Ectodermal cell (in vitro differentiated cells): ENCODE measurements around the gene RBKS.

Experiments used
- H3K27ac ChIP-seq: 2 replicates; pipeline ENCODE4 v1.7.0; 2013; ENCODE audit warnings: mild to moderate bottlenecking, low read depth, low read length; ENCODE audit not compliant: insufficient read depth, poor library complexity, severe bottlenecking
- H3K27me3 ChIP-seq: 2 replicates; pipeline ENCODE4 v1.7.0; 2013; ENCODE audit warnings: mild to moderate bottlenecking, low read length; ENCODE audit not compliant: insufficient read depth, control insufficient read depth, poor library complexity, severe bottlenecking
- H3K36me3 ChIP-seq: one replicate; pipeline ENCODE4 v1.7.0; 2013; ENCODE audit warnings: low read length; ENCODE audit not compliant: control insufficient read depth, insufficient read depth
- H3K4me1 ChIP-seq: one replicate; pipeline ENCODE4 v1.7.0; 2013; ENCODE audit warnings: low read length; ENCODE audit not compliant: control insufficient read depth, insufficient read depth
- H3K4me3 ChIP-seq: 2 replicates; pipeline ENCODE4 v1.7.0; 2013; ENCODE audit warnings: low read depth, low read length, control low read depth; ENCODE audit not compliant: insufficient read depth
- H3K9me3 ChIP-seq: 2 replicates; pipeline ENCODE4 v1.7.0; 2013; ENCODE audit warnings: mild to moderate bottlenecking, low read length, moderate library complexity; ENCODE audit not compliant: control insufficient read depth
- WGBS, 2 experiments: methylation state at CpG; one replicate each; pipeline ENCODE4 v1.1.7; 2013; ENCODE audit warnings: missing lambda C conversion rate in 2 of 2; 5-methylcytosine and 5-hydroxymethylcytosine counted together

Gene RBKS

DNA sequence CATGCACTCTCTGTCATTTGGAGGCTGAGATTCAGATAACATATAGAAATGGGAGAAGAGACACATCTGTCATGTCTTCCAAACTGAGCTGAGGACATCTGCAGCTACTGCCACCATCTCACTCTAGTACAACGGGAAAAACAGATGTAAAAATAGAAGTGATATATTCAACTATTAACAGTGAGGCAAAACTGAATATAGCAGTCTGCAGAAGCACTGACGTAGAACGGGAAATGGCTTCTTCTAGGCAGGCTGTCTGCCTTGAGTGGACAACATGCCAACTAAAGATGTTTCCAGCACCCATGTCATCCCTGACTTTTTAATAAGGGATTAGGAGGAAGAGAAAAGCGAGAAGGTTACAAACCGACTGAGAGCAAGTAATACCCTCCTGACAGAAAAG is 67.1 kb downstream of the RBKS start:
- Histone ChIP-seq H3K9me3 (no peaks in the 10 kb centered on the region), H3K4me3 (no peak overlapping the region), H3K27ac (no peak overlapping the region), H3K27me3 (no peaks in the 10 kb centered on the region), H3K4me1 (no peaks in the 10 kb centered on the region), H3K36me3 (no peaks in the 10 kb centered on the region)
- 95 to 96% methylated on average over 5 of the region's 5 CpGs for WGBS, 2 experiments

DNA sequence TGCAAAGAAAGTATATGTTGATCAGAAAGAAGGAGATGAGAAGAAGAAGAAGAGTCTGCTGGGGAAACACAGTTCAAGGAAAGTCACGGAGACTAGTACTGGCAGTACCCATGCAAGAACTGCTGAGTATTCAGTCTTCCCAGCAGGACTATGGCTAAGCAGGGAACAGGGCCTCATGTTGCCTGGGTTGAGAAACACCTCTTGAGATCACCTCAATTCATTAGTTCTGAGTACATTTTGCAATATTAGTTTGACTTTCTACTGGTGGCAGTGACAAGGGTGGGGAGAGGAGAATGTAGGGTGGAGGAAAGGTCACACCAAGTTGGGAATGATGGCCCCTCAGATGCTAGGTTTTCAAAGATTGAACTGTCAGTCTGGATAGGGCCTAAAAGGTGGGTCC is 68.1 kb downstream of the RBKS start:
- 89 to 95% methylated on average over 1 of the region's 1 CpG for WGBS, 2 experiments
- H3K4me1 ChIP-seq: no peaks in the 10 kb centered on the region
- H3K27ac ChIP-seq: no peak overlapping the region
- H3K4me3 ChIP-seq: no peak overlapping the region
- no peaks in the 10 kb centered on the region for H3K36me3 ChIP-seq
- H3K27me3 ChIP-seq: no peaks in the 10 kb centered on the region
- no peaks in the 10 kb centered on the region for H3K9me3 ChIP-seq

DNA sequence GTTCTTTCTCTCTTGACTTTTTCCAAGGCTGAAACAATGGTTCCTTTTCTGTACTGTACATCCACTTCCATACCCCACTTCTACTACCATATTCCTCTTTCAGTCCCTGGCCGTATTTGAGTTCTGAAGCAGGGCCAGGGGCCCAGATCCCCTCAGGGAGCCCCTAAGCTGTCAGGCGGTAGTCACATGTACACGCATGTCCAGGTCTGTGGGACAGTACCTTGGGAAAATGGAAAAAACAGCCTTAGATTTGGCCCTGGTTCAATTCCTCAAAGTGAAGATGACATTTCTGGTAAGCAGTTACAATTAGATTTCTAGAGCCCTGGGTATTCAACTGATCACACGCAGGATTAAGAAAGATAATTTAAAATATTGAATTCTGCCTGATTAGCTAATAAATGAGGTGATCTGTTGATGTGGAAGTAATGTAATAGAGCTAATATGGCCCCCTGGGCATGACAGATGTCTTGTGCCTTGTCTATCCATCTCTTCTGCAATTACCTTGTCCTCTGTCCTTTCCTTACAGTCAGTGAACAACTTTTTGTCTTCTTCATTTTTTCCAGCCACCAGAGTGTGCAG is 74.2 kb downstream of the RBKS start:
- Histone ChIP-seq H3K27ac (no peak overlapping the region), H3K36me3 (no peaks in the 10 kb centered on the region), H3K27me3 (no peaks in the 10 kb centered on the region), H3K4me1 (no peaks in the 10 kb centered on the region), H3K9me3 (no peaks in the 10 kb centered on the region), H3K4me3 (no peak overlapping the region)
- WGBS, 2 experiments: 92 to 97% methylated on average over 4 of the region's 4 CpGs

DNA sequence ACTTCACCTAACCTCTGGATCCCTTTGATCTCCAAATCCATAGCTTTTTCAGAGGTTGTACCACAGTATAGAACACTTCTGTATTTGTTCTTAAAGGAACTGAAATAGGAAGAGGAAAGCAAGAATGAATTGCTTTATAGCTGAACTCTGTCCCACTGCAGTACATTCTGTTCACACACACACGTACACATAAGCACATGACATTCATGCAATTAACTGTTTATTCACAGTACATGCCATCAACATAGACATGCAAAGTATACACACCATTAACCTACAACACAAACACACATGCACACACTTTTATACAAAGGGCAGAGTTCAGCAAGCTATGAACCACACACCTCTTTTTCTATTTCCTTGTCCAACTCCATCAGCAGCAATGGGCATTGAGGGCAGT is 75.4 kb downstream of the RBKS start:
- no peaks in the 10 kb centered on the region for H3K27me3 ChIP-seq
- 85% methylated on average over 1 of the region's 1 CpG for WGBS, 2 experiments

DNA sequence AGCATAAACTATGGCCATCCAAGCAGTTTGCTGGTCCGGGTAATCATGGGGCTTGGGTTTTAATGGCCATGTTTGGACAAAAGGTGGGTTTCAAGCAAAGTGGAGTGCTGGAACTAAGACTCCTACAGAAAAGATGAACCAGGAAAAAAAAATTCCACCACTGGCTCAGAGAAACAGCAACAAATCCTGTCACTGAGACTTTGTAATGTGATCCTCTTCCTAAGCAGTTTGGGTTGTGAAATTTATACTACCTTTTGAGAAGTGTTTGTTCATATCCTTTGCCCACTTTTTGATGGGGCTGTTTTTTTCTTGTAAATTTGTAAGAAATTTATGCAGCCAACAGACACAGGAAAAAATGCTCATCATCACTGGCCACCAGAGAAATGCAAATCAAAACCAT is 78.4 kb downstream of the RBKS start:
- Histone ChIP-seq H3K27me3 (no peaks in the 10 kb centered on the region), H3K9me3 (no peaks in the 10 kb centered on the region), H3K36me3 (no peaks in the 10 kb centered on the region), H3K27ac (no peak overlapping the region), H3K4me3 (no peak overlapping the region), H3K4me1 (no peaks in the 10 kb centered on the region)
- WGBS, 2 experiments: 100% methylated on average over 1 of the region's 1 CpG

More for the DNA sequence above, 75.4 kb downstream of the RBKS start:
- Histone ChIP-seq H3K9me3 (no peaks in the 10 kb centered on the region), H3K36me3 (no peaks in the 10 kb centered on the region), H3K27ac (no peak overlapping the region), H3K4me3 (no peak overlapping the region), H3K4me1 (no peaks in the 10 kb centered on the region)

DNA sequence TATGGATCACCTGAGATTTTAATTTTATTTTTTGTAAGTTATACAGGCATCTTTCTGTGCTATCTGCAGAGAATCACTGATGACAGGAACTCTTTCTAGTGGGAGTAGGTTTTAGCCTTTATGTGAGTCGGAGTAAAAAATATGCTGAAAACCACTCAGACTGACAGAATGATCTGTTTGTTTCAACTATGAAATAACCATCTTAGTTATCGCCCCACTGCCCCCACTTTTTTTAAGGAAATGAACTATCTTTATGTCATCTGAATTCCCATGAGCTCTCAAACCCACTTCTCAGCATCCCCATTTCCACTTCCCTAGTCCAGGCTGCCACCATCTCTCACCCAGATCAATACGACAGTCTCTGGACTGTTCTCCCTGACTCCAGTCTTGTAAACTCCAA is 79.7 kb downstream of the RBKS start:
- H3K36me3 ChIP-seq: no peaks in the 10 kb centered on the region
- H3K27ac ChIP-seq: no peak overlapping the region
- H3K27me3 ChIP-seq: no peaks in the 10 kb centered on the region
- H3K4me1 ChIP-seq: no peaks in the 10 kb centered on the region
- no peaks in the 10 kb centered on the region for H3K9me3 ChIP-seq
- 89 to 93% methylated on average over 3 of the region's 3 CpGs for WGBS, 2 experiments
- H3K4me3 ChIP-seq: no peak overlapping the region

DNA sequence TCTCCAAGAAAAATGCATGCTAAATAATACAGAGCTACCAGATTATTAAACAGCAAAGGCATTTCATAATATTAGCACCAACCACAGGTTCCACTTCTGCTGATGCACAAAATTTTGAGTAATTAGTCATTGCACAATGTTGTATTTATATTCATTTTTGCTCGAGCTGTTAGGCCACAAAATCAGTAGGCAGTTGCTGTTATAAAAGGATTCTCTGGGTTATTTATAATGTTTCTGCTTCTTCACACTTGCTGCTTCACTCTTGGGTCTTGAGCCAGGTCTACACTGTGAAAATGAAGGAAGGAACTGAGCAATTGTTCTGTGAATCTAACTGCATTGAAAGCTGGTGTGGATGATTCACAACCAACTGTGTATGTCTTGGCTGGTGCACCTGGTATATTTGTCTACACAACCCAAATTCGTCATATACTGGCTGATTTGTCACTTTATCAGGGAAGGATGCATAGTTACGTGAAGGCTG is 80.4 kb downstream of the RBKS start:
- no peak overlapping the region for H3K4me3 ChIP-seq
- no peaks in the 10 kb centered on the region for H3K36me3 ChIP-seq
- H3K27me3 ChIP-seq: no peaks in the 10 kb centered on the region
- no peak overlapping the region for H3K27ac ChIP-seq
- H3K9me3 ChIP-seq: no peaks in the 10 kb centered on the region
- no peaks in the 10 kb centered on the region for H3K4me1 ChIP-seq
- WGBS, 2 experiments: 86 to 87% methylated on average over 3 of the region's 3 CpGs

DNA sequence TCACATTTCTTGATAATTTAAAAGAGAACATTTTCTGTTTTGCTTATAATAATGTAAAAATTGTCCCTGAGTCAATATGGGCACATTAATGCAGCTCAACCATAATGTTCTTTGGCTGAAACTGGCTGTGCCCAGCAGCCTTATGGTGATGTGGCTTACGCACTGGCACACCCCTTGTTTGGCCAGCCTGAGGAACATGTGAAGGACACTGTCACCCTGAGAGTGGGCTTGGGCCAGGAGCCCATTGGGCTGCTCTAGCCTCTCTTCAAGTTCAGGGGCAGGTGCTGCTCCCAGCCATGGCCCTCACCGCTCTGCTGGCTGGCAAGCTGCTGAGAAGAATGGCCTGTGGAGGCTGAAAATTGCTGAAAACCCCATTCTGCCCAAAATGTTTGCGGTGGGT is 81.2 kb downstream of the RBKS start:
- H3K4me1 ChIP-seq: no peaks in the 10 kb centered on the region
- H3K27me3 ChIP-seq: no peaks in the 10 kb centered on the region
- H3K4me3 ChIP-seq: no peak overlapping the region
- H3K27ac ChIP-seq: no peak overlapping the region
- no peaks in the 10 kb centered on the region for H3K9me3 ChIP-seq
- 94 to 95% methylated on average over 2 to 3 of the region's 3 CpGs for WGBS, 2 experiments
- H3K36me3 ChIP-seq: no peaks in the 10 kb centered on the region

DNA sequence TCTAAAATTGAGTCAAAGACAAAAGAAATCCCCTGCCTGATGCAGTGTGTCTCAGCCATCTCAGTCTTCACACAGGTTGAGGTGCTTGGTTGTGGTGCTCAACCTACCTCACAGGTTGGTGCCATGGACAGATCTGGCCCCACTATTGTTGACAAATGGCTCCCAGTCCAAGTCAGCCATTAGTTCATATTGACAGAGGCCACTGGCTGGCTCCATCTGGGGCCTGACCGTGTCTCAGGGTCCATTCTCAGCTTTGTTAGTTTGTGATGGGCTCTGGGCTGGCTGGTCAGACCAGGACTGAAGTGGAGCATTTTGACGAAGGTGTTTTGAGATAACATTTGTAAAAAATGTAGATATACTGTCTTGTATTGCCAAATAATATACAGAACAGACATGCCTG is 81.8 kb downstream of the RBKS start:
- no peak overlapping the region for H3K4me3 ChIP-seq
- no peaks in the 10 kb centered on the region for H3K9me3 ChIP-seq
- no peaks in the 10 kb centered on the region for H3K4me1 ChIP-seq
- no peak overlapping the region for H3K27ac ChIP-seq
- no peaks in the 10 kb centered on the region for H3K27me3 ChIP-seq
- 92 to 94% methylated on average over 1 to 2 of the region's 2 CpGs for WGBS, 2 experiments
- no peaks in the 10 kb centered on the region for H3K36me3 ChIP-seq

DNA sequence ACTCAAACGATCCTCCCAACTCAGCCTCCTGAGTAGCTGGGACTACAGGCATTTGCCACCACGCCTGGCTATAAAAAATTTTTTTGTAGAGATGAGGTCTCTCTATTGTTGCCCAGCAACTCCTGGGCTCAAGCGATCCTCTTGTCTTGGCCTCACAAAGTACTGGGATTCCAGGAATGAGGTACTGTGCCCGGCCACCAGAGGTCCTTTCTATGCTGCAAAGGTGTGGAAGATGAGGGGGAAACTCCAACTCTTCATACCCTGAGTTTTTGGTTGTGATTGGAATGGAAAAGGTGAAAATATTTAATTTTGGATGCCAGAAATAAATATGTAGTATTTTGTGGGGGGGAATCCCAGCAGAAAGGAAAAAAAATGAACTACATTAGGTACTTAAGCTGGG is 82.7 kb downstream of the RBKS start:
- no peaks in the 10 kb centered on the region for H3K36me3 ChIP-seq
- WGBS, 2 experiments: 71% methylated on average over 4 of the region's 4 CpGs
- H3K4me1 ChIP-seq: no peaks in the 10 kb centered on the region
- no peaks in the 10 kb centered on the region for H3K9me3 ChIP-seq
- no peak overlapping the region for H3K27ac ChIP-seq
- H3K4me3 ChIP-seq: no peak overlapping the region
- H3K27me3 ChIP-seq: no peaks in the 10 kb centered on the region
